M059J (cell line): ENCODE data around the gene DUSP22. TPM values are rescaled to one million over a fixed set of nuclear protein-coding genes. Genes with fewer than 3 reads are reported as not detected.

ENCODE experiments used
- DNase-seq: peaks from one replicate; pipeline ENCODE4 v3.0.0-alpha.2; 2012; ENCODE audit warnings: low read depth
- total RNA-seq: library from RNA; depleted of rRNA; stranded (reverse); fragments of >200 nt; shearing (Covaris generic); gene quantifications from 2 replicates; pipeline ENCODE4 v1.2.3, GENCODE V29; 2014

Gene DUSP22
- total RNA-seq, 1 experiment from 2014 or later: 16.9 TPM

DNA sequence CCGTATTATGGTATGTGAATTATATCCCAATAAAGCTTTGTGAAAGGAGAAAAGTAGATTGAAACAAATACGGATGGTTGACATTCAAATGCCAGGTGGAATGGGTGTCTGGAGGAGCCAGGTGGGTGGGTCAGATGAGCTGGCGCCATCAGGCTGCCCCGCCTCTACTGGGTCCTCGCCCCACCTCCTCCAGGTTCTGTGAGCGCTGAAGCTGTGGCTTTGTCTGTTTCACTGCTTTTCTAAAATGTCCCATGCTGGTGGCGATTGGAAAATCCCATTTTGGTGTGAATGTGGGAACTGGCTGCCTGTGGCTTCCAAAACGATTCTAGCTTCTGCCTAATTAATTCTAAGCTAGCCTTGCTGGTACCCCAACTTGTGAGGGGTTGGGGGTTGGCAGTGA lies 16.5 kb downstream of the DUSP22 start:
- DNase-seq: no peak

DNA sequence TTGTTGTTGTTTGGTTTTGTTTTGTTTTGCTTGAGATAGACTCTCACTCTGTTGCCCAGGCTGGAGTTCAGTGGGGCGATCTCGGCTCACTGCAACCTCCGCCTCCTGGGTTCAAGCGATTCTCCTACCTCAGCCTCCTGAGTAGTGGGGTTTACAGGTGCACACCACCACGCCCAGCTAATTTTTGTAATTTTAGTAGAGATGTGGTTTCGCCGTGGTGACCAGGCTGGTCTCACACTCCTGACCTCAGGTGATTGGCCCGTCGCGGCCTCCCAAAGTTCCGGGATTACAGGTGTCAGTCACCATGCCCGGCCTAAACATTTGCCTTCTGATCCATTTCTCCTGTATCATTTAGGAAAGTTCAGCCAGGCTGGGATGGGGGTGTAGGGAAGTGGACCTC lies 17.7 kb downstream of the DUSP22 start:
- no peak for DNase-seq

DNA sequence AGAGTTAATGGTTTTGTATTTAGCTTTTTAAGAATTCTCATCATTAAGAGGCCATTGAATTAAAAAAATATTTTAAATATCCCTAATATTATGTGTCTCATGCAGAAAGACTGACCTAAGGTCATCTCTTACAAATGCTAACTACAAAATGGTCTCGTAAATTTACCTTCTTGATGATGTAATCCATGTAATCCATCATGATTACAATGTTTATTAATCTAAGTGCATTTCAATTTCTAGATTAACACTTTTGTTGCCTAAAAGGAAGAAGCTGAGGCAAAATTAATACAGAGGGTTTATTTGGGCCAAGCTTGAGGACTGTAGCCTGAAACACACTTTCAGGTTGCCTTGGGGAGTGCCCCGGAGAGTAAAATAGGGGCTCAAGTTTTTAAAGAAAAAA lies 18.4 kb downstream of the DUSP22 start:
- no peak for DNase-seq

DNA sequence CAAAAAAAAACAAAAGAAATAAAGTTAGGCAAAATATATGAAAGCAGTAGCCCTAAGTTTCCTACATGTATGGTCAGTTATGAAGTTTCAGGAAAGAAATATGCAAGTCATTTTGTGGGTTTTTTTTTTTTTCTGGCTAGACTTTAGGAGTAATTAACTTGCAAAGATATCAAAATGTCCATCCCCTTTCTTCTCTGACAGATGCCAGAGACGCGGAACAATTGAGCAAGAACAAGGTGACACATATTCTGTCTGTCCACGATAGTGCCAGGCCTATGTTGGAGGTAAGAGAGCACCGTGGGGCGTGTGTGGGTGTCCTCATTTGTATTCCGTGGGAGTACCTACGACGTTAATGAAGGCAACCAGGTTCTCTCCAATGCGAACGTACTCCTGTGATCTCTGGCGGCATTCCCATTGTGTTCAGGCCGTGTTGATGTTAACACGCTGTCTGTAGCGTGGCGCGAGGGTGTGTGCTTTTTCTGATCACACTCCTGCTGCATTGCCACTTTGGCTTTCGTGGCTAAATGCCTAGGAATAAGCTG lies 19.5 kb downstream of the DUSP22 start:
- no peak for DNase-seq

DNA sequence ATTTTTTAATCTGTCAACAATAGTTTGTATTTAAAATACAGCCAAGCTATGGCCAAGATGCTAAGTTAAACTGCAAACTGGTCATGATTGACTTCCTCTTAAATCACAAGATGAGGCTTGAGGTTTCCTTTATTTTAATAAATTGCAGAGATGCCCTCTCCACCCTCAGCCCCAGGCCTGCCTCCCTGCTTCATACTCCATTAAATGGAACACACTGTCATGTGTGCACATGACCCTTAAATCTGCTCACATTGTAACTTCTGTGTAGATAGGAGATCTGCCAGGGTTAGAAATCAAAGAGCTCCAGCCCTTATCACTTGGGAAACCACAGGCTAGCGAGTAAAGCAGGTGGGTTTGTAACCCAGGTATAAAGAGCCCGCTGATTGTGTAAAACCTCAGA lies 20.8 kb downstream of the DUSP22 start:
- DNase-seq: no peak

DNA sequence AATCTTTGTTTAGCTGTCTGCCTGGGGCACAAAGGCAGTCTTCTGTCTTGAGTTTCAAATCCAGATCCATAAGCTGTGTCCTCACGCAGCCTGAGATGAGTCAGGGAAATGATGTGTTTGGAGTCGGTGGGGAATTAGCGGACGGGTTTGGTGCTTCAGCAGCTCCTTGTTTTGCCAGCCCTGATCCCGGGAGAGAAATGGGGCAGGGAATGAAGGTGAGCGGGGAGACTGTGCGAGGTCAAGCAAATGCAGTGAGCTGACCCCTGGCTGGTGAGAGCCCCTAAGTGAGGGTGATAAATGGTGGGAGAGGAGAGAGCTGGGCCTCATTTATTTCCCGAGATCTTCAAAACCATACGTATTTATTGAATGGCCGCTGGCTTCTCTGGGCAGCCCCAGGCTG lies 21.6 kb downstream of the DUSP22 start:
- DNase-seq: no peak

DNA sequence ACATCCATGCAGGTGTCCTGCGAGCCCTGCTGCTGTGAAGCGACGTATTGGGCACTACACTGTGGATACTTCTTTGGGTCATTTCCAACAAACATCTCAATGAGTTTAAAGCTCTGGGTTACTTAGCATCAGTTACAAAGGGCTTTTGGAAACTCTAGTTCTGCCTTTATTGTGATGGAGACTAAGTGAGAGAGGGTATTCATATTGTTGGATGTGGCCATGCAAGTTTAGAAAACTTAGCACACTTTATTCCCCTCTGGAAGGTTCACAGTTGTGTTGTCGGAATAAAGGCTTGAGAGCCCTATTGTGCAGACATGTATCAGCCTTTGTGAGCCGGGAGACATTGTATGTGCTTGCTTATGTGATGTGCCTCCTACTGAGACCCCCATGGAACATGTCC lies 22.1 kb downstream of the DUSP22 start:
- DNase-seq: no peak

DNA sequence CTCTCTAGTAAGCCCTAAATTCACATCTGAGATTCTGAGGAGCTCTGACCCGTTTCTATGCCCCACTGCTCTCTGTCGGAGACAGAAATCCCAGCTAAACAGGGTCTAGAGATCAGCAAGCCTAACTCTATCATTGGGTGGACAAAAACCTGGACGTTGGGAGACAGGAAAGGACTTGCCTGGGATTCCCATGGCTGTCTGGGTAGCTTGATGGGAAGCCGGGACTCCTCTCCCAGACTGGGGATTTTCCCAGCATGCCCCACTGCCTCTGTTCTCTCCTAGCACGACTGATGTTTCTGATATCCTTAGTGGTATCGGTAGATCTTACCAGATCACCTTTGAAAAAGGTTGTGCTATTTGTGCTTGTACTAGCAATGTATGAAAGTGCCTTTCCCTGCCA lies 22.9 kb downstream of the DUSP22 start:
- DNase-seq: no peak

DNA sequence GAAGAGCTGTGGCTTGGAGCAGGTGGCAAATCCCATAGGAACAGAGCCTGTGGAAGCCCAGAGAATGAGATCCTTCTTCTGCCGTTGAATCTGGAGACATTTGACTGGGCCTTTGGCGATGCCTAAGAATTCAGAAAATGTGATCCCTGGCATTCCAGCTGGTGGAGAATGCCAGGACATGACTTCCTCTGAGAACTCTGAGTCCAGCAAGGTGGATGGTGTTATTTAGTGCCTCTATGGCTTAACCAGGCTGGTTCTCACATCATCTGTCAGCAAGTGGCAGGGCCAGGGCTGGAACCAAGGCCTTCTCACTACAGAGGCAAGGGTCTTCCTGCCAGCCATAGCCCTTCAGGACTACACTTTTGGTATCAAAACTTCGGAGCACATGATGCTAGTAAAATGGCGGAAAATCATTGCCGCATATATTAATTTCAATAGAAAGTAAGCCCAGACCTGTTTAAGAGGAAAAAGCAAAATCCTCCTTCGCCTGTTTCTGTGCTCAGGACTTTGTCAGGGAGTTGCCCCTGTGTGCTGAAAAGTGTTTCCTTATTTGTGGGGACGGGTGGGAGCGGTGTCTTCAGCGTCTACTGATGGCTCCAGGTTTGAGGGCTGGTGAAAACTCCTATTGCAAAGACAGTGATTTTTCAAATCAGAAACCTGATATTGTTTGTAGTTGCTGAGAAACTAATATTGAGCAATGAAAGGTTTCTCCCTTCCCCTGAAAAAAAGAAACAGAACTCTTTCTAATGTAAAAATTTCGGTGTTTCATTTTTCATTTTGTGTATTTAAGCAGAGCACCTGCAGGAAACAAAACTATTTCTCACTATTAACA lies 23.9 kb downstream of the DUSP22 start:
- DNase-seq: no peak

DNA sequence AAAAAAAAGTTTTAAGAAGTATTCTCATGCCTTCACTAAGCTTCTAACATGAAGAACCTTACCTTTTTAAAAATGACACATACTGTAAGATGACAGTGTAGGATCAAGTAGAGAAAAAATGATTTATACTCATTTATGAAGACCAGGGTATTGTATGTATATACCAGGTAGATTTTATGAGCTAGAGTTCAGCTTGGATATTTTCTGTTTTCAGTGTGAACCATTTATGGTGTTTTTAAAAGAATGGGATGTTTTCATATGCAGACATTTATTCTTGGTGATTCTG lies 24.4 kb downstream of the DUSP22 start:
- DNase-seq: no peak

DNA sequence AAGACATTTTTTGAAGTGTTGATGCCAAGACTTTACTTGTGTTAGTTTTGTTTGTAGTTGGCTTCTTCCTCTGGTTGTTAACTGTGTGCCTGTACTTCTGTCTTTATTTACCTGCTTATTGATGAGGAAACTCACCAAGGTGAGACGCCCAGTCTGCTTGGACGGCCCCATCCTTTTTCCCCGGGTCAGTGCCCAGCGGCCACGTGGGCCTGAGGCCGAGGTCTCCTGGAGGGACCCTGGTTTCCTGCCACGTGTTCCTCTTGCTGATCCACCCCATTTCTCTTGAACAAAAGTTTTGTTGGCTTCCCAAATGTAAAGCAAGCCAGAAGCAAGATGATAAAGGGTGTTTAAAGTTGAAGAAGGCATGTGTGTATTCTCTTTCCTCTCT lies 24.8 kb downstream of the DUSP22 start:
- no peak for DNase-seq

DNA sequence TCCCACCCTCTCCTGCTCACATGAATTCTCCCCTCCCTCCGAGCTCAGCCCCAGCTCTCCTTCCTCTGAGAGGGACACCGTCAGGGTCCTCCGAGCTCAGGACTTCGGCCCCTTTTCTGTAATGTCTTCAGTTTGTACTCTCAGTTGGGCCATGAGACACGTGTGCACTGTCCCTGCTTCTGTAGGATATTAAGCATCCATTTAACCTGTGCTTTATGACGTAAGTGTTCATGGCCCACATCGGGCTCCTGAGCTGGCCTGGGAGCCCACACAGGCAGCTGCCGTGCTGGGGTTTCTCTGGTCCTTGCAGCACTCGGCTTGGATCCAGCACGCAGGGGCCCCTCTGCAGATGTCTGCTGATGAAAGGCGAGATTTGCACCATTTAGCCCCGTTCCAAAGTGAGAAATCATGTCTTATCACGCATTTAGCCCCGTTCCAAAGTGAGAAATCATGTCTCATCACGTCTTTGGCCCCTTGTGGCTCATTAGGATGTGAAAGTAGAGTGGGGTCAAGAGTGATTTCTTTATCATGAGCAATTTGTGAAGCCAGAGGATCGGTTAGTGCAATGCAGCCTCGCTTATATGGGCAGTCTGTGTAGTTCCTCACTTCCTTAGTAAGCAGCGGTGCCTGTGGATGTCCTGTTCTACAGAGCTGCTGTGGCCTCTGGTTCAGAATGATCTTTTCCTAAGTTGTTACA lies 25.3 kb downstream of the DUSP22 start:
- no peak for DNase-seq

DNA sequence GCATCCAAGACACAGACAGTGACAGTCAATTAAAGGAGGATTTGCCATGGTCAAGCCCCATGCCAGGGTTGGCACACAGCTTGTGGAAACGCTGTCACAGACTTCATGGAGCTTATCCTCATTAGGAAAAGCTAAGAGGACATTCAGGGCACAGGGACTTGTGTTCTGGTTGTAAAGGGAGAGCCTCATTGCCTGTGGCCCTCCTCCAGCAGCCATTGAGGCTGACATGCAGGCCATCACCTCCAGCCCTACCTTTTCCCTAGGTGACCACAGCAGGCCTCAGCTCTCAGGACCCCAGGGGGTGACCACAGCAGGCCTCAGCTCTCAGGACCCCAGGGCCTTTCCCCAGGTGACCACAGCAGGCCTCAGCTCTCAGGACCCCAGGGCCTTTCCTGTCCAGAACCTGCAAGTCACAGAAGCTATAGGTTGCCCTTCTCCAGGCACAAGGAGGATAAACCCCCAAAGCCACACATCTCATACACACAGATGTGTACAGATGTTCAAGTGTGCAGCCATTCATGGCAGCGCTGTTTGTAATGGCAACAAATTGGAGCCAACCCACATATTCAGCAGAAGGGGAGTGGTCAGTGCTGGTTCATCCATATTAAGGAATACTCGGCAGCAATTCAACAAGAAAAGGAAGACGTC lies 26.1 kb downstream of the DUSP22 start:
- no peak for DNase-seq

DNA sequence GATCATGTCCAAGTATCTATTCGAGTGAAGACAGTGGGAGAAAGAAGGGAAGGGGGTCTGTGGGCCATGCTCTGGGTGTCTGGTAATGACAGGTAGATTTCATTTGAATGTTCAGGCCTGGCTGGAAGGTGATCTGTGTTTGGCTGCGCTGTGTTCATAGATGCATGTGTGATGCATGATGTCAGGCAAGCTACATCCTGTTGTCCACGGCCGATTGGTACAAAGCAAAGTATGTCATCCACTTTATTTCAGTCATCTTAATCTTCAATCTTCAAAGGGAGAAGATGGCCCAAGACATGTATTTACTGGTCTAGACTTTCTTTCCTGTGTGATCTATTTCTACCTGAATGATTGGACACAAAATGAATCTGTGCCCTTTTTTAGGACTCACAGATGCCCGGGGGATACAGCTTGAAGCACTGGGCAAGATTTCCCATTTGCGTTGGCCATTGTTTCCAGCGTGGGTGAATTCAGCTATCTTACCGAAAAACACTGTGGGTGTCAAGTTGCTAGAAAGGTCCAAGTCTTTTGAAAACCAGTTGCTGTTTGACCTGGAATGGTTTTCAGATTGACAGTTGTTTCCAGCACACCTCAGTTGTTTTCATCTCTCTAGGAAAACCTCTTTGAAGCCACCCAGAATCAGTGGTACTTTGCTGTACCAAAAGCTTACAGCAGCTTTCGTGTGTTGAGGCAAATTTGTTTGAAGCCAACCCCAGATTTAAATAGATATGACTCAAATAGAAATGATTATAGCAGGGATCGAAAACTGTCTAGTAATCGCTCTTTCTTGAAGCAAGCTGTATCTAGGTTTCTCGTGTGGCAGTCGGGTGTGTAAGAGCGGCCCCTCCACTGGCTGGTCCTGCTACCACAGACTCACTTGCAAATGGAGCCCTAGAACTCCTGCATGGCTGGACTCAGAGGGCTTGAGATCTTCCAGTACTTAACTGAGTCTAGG lies 27.2 kb downstream of the DUSP22 start:
- DNase-seq: no peak

DNA sequence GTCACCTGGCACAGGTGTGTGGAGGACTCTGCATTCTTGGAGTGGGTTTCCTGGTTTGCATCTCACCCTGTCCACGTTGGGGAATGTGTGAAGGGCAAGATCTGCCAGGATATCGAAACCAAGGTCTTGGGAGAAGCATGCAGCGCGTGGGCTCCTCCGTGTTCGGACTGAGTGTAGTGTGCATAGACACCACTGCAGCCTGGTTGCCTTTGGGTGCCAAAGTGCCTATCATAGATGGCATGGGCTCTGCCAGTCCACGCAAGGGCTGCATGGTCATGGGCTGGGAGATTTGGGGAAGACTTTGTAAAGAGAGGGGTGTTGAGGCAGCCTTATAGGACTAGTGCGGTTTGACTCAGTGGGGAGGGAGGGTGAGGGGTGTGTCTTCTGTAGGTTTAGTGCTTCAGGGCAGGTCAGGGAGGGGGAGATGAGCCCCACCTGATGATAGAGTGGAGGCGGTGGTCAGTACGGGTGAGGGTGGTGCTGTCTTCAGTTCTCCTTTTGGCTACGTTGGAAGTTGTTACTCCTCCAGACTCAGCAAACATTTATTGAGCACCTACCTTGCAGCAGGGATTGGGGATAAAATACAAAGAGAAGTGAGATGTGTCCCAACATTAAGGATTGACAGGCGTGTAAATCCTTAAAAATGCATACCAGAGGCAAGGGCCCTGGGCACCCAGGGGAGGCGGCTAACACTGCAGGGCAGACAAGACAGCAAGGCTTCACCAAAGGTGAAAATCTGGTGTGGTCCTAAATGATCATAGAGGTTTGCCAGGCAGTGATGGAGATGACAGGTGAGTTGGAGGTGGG lies 28.3 kb downstream of the DUSP22 start:
- no peak for DNase-seq

DNA sequence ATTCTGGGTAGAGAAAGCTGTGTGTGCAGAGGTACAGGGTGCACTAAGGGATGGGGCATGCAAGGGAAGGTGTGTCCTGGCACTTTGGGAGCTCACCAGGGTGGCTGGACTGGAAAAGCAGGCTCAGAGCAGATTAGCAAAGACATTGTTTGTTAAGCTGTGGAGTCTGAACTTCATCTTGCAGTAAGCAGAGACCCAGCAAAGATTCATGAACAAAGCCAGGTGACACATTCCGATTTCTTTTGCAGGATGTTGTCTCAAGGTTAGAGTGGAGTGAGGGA lies 28.8 kb downstream of the DUSP22 start:
- DNase-seq: no peak

DNA sequence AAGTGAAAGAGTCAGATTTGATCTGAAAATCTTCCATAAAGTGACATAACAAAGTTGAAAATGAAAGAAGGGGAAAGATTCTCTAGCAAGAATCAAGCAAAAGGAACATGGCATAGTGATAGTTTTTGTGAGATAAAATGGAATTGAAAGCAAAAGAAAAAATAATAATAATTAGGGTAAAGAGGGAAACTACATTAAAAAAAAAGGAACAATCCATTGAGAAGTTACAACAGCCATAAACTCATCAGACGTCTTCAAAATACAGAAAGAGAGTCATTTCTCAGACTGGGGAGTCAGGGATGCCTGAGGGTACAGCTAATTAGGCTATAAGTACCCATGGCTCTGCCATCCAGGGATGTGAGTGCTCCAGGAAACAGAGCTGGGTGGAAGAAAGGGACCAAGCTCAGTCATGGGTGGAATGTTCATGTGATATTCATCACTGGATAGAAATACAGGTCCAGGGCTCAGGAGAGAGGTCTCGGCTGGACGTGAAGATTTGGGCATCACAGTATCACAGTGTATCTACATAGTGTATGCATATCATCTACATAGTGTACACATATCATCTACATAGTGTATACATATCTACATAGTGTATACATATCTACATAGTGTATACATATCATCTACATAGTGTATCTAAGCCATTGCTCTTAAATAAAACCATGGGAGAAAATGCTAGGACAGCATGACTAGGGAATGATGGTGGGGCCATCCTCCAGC lies 29.4 kb downstream of the DUSP22 start:
- no peak for DNase-seq

DNA sequence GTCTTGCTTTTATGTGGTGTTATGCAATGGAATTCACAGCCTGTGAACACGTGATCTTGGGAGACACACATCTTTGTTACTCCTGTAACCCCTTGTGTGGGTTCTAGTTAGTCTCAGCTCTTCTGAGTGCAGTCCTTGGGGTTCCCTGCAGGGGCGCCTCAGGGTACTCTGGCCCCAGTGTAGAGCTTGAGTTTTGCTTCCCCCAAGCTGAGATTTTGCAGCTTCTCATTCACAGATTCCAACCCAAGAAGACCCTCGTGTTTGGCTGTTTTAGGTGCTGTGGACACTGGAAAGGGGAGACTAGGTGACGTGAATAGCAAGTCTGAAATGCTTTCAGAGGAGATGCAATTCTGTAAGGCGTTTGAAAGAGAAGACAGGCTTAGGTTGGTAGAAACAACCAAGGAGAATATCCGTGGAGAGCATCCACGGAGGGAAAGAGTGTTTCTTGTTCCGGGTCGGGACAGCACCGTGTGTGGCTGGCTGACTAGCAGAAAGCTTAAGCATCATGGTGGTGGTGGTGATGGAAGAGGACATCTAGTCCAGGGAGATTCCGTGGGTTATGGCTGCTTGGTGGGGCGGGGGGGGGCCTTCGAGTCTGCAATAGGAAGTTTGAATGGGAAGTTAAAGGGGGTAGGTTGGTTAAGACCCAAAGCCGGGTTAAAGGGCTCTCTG lies 30.1 kb downstream of the DUSP22 start:
- no peak for DNase-seq

DNA sequence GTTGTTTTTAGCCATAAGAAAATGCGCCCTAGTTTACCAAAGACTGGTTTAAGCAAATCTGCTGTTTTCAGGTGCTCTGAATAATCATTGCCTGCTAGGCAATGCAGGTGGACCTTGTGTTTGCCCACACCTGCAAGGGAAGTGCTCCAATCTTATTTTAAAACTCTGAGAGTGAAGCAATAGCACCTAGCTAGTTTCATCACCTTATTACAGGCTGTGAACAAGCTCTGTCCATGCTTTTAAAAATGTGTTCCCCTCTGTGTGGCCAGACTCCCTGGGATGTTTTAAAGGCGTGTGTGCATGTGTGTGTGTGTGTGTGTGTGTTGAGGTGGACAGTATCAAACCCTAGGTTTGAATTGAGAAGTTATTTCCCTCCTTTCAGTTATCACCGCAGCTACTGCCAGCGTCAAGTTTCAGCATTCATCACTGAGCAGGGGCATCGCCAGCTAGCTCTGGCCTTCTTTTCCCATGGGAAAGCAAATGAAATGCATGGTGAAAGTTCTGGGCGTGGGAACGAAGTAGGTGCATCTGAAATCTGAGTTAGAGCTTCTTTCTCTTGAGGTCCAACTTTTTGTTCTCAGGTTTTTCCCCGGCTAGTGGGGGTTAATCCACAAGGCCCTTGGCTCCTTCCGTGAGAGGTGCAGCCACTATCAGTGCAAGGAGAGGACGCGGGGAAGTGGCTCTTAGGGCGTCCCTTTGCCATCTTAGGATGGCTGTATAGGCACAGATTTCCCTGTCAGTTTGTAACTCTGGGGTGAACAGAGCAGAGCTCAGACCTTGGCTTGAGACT lies 30.8 kb downstream of the DUSP22 start:
- no peak for DNase-seq
